K562 (cell line): Measurements from ENCODE around the gene PHF12. TPM values are rescaled to one million over a fixed set of nuclear protein-coding genes. Genes with fewer than 3 reads are reported as not detected.
A peak's percentile ranks its signal among the peaks of the same experiment; 100 is the strongest.

ENCODE experiments used
- CREB5 ChIP-seq: fragments of 250-450 bp; sonication (Bioruptor Pico); IDR thresholded peaks from 2 replicates; pipeline ENCODE4 v1.5.0; 2020; ENCODE audit warnings: mild to moderate bottlenecking
- FOXP4 ChIP-seq: sonication (generic); formaldehyde crosslinking; IDR thresholded peaks from 2 replicates; pipeline ENCODE4 v1.8.0; 2022; ENCODE audit warnings: mild to moderate bottlenecking, missing genetic modification reagents, borderline replicate concordance
- KDM2B ChIP-seq: fragments of 250-450 bp; sonication (Bioruptor Pico); IDR thresholded peaks from 2 replicates; pipeline ENCODE4 v1.8.0; 2021; ENCODE audit warnings: mild to moderate bottlenecking, moderate library complexity
- POLR2AphosphoS5 ChIP-seq: IDR thresholded peaks from 2 replicates; pipeline ENCODE4 v1.6.1; 2011; ENCODE audit warnings: mild to moderate bottlenecking, low read depth, low read length, moderate library complexity; ENCODE audit not compliant: control insufficient read depth, insufficient read depth
- PRDM10 ChIP-seq: fragments of 450-650 bp; IDR thresholded peaks from 2 replicates; pipeline ENCODE4 v1.6.1; 2018; ENCODE audit not compliant: partially characterized antibody
- RBM15 ChIP-seq: fragments of 200-400 bp; formaldehyde crosslinking; IDR thresholded peaks from 2 replicates; pipeline ENCODE4 v1.6.1; 2018; ENCODE audit warnings: mild to moderate bottlenecking, low read length, moderate library complexity; ENCODE audit not compliant: insufficient read depth
- SIN3A ChIP-seq, 2 experiments: fragments of 150-350 bp in 1 of 2; IDR thresholded peaks; 2 replicates each; pipeline ENCODE4 v1.6.1; 2011 to 2016; ENCODE audit warnings: borderline replicate concordance in 2 of 2, low read depth in 2 of 2, low read length in 2 of 2, mild to moderate bottlenecking in 2 of 2, moderate library complexity in 2 of 2; ENCODE audit not compliant: control insufficient read depth in 1 of 2
- TRIM25 ChIP-seq: fragments of 450-650 bp; IDR thresholded peaks from 2 replicates; pipeline ENCODE4 v1.7.0; 2016; ENCODE audit warnings: borderline replicate concordance
- ZNF764 ChIP-seq: fragments of 250-450 bp; sonication (Bioruptor Pico); IDR thresholded peaks from 2 replicates; pipeline ENCODE4 v1.4.0; 2020; ENCODE audit warnings: low read depth, mild to moderate bottlenecking, moderate library complexity
- polyA plus RNA-seq, 8 experiments: library from polyadenylated mRNA; depleted of rRNA in 4 of 8; stranded (reverse) in 5 of 8; unstranded in 3 of 8; fragments of >200 nt; fragmentation: Nextera tagmentation in 2 of 8; fragmentation: Illumina TruSeq in 1 of 8; extraction: Ambion mirVana in 2 of 8; extraction: Trizol in 1 of 8; gene quantifications; 2 replicates each; pipeline versions ENCODE4 v1.2.1 to v1.2.3, GENCODE V29; 2011 to 2014; ENCODE audit warnings: inconsistent platforms in 1 of 8, missing spikeins in 1 of 8
- total RNA-seq, 7 experiments: library from RNA; depleted of rRNA in 6 of 7; stranded (reverse); fragments of >200 nt in 6 of 7; fragmentation: Illumina TruSeq in 2 of 7; extraction: Trizol in 2 of 7; gene quantifications; 2 replicates each; pipeline versions ENCODE4 v1.2.1 to v1.2.3, GENCODE V29; 2011 to 2021; ENCODE audit warnings: low replicate concordance in 1 of 7
- TF ChIP-seq, protein P1 (sequence below): fragments of 450-650 bp; formaldehyde crosslinking; IDR thresholded peaks from 2 replicates; pipeline ENCODE4 v1.4.0; 2022; ENCODE audit warnings: missing genetic modification characterization

Gene PHF12
- total and polyA plus RNA-seq, 9 of the 15 experiments (the other 6 are each of a cell fraction or from before 2014, with no cell fraction given) = 0.82 to 31.3 (median 13.5) TPM

- no peak for TF ChIP-seq TRIM25
- TF ChIP-seq POLR2AphosphoS5 = no peak; the same call in 1 of the 2 replicates
- peak; percentile 81; the same call in 1 of the 2 replicates for TF ChIP-seq CREB5 (CRISPR knock-in tag)
- TF ChIP-seq PRDM10 = no peak
- TF ChIP-seq ZNF764 = no peak
- TF ChIP-seq KDM2B (CRISPR knock-in tag) = no peak
- TF ChIP-seq, protein P1, sequence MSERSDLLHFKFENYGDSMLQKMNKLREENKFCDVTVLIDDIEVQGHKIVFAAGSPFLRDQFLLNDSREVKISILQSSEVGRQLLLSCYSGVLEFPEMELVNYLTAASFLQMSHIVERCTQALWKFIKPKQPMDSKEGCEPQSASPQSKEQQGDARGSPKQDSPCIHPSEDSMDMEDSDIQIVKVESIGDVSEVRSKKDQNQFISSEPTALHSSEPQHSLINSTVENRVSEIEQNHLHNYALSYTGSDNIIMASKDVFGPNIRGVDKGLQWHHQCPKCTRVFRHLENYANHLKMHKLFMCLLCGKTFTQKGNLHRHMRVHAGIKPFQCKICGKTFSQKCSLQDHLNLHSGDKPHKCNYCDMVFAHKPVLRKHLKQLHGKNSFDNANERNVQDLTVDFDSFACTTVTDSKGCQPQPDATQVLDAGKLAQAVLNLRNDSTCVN = no peak
- peak; percentile 50 to 52; a peak in 2 of 4 replicates for TF ChIP-seq SIN3A (IDR thresholded peaks at IDR 0.05; ENCODE audit: borderline replicate concordance in 2 of 2, control insufficient read depth in 1 of 2, low read depth in 2 of 2, low read length in 2 of 2)
- peak; percentile 40; the same call in 1 of the 2 replicates for TF ChIP-seq FOXP4 (CRISPR knock-in tag)
- TF ChIP-seq RBM15 = no peak
Measured at GRCh38 chr17:28896884-28897768, 54.2 kb downstream of the PHF12 start, which contains the start of gene FLOT2 (continued).
